ENCODE data around the gene MCM10. TPM values are rescaled to one million over a fixed set of nuclear protein-coding genes. Genes with fewer than 3 reads are reported as not detected.

MCM10 gene
- total RNA-seq, 1 experiment from 2014 or later: 22.8 TPM

GRCh38 chr10:13223241-13223640 lies 61.9 kb downstream of the MCM10 start:
- Histone ChIP-seq H3K27ac (ENCODE audit: low read length) (no peak overlapping the region), H3K27me3 (ENCODE audit: control insufficient read depth, insufficient read depth, low read length) (no peaks in the 10 kb centered on the region), H3K36me3 (ENCODE audit: control insufficient read depth, insufficient read depth, low read length) (no peaks in the 10 kb centered on the region), H3K9me3 (ENCODE audit: control insufficient read depth, insufficient read depth, low read depth, low read length) (no peaks in the 10 kb centered on the region), H3K4me3 (ENCODE audit: low read depth in 2 of 2, low read length in 2 of 2) (no peak overlapping the region), H3K4me1 (ENCODE audit: control insufficient read depth, insufficient read depth, low read length) (peaks cover 10% of the 10 kb centered on the region; the same call in 1 of the 2 replicates)
- in situ Hi-C loops (cut with HindIII; ENCODE audit: low pct_unique_long_range_greater_than_20kb, low sequenced_read_pairs): no loop called here
- BruUV-seq (replicated peaks): no TSS peak
- POLR2A ChIA-PET: interaction anchor here (0.6 kb wide), 1 partner anchor 50 kb away, joined by 3 read pairs; no protein-coding TSS in a partner anchor
- intact Hi-C loops (cut with micrococcal nuclease; ENCODE audit: unreplicated experiment): loop anchor here (5.0 kb wide), 1 partner anchor 79 kb away; the partner anchor contains the start of gene PHYH
- DNase-seq (ENCODE audit: low read depth, low spot score): no peak
- ATAC-seq: no peak
- TF ChIP-seq TCF7L2 (IDR thresholded peaks at IDR 0.05; ENCODE audit: low read depth, low read length): no peak
- TF ChIP-seq CTCF (IDR thresholded peaks at IDR 0.05): no peak
- TF ChIP-seq REST (IDR thresholded peaks at IDR 0.05; ENCODE audit: insufficient read depth in 1 of 2, low read depth in 2 of 2, low read length in 1 of 2): no peak
- TF ChIP-seq POLR2AphosphoS5 (IDR thresholded peaks at IDR 0.05; ENCODE audit: low read depth, low read length): no peak
- no peak for TF ChIP-seq SIN3A (IDR thresholded peaks at IDR 0.05; ENCODE audit: borderline replicate concordance, insufficient read depth, low read depth, low read length)
- CTCF ChIA-PET: no interaction called here

- no peak for DNase-seq (ENCODE audit: low read depth, low spot score)
- intact Hi-C loops (cut with micrococcal nuclease; ENCODE audit: unreplicated experiment): loop anchor here (5.0 kb wide), 1 partner anchor 78 kb away; the partner anchor contains the start of gene PHYH
- Histone ChIP-seq H3K27ac (ENCODE audit: low read length) (no peak overlapping the region), H3K27me3 (ENCODE audit: control insufficient read depth, insufficient read depth, low read length) (no peaks in the 10 kb centered on the region), H3K4me3 (ENCODE audit: low read depth in 2 of 2, low read length in 2 of 2) (no peak overlapping the region), H3K4me1 (ENCODE audit: control insufficient read depth, insufficient read depth, low read length) (peaks cover 10% of the 10 kb centered on the region; the same call in 1 of the 2 replicates), H3K36me3 (ENCODE audit: control insufficient read depth, insufficient read depth, low read length) (no peaks in the 10 kb centered on the region), H3K9me3 (ENCODE audit: control insufficient read depth, insufficient read depth, low read depth, low read length) (no peaks in the 10 kb centered on the region)
- POLR2A ChIA-PET: no interaction called here
- no peak for TF ChIP-seq TCF7L2 (IDR thresholded peaks at IDR 0.05; ENCODE audit: low read depth, low read length)
- no peak for TF ChIP-seq CTCF (IDR thresholded peaks at IDR 0.05)
- TF ChIP-seq POLR2AphosphoS5 (IDR thresholded peaks at IDR 0.05; ENCODE audit: low read depth, low read length): no peak
- TF ChIP-seq REST (IDR thresholded peaks at IDR 0.05; ENCODE audit: insufficient read depth in 1 of 2, low read depth in 2 of 2, low read length in 1 of 2): no peak
- no peak for TF ChIP-seq SIN3A (IDR thresholded peaks at IDR 0.05; ENCODE audit: borderline replicate concordance, insufficient read depth, low read depth, low read length)
- no TSS peak for BruUV-seq (replicated peaks)
- no peak for ATAC-seq
- CTCF ChIA-PET: no interaction called here
- in situ Hi-C loops (cut with HindIII; ENCODE audit: low pct_unique_long_range_greater_than_20kb, low sequenced_read_pairs): no loop called here
Measured at GRCh38 chr10:13224210-13224995, 63.0 kb downstream of the MCM10 start.

Measured in Panc1 (cell line).